ENCODE data around the gene PRKAB1.

- TF ChIP-seq POLR2A (IDR thresholded peaks at IDR 0.05) = no peak
- TF ChIP-seq CTCF (IDR thresholded peaks at IDR 0.05) = no peak
- no peak for TF ChIP-seq POLR2AphosphoS5 (IDR thresholded peaks at IDR 0.05)
- TF ChIP-seq EP300 (IDR thresholded peaks at IDR 0.05; ENCODE audit: low read depth) = no peak
Observed at GRCh38 chr12:119674560-119674959, 6.6 kb downstream of the PRKAB1 start.
